A549 treated with ZK216348 at 1 μM for 4 hours (cell line): ENCODE results near the gene PEPD. TPM values are rescaled to one million over a fixed set of nuclear protein-coding genes. Genes with fewer than 3 reads are reported as not detected.

Experiments
- total RNA-seq: library from RNA; stranded (reverse); fragments of 200-300 nt; extraction: Qiagen RNA extraction; gene quantifications from 5 replicates; pipeline ENCODE4 v1.2.3, GENCODE V29; 2022; ENCODE audit warnings: low read depth

The PEPD gene
- total RNA-seq, result 88.1 to 130 TPM (median 117 TPM) in 5 replicates

GRCh38 chr19:33521480-33522370 lies at the start of gene PEPD:
TSS of gene PEPD (minus strand) at chr19:33521791. CDS start at chr19:33521760, 31 bp downstream.

DNA sequence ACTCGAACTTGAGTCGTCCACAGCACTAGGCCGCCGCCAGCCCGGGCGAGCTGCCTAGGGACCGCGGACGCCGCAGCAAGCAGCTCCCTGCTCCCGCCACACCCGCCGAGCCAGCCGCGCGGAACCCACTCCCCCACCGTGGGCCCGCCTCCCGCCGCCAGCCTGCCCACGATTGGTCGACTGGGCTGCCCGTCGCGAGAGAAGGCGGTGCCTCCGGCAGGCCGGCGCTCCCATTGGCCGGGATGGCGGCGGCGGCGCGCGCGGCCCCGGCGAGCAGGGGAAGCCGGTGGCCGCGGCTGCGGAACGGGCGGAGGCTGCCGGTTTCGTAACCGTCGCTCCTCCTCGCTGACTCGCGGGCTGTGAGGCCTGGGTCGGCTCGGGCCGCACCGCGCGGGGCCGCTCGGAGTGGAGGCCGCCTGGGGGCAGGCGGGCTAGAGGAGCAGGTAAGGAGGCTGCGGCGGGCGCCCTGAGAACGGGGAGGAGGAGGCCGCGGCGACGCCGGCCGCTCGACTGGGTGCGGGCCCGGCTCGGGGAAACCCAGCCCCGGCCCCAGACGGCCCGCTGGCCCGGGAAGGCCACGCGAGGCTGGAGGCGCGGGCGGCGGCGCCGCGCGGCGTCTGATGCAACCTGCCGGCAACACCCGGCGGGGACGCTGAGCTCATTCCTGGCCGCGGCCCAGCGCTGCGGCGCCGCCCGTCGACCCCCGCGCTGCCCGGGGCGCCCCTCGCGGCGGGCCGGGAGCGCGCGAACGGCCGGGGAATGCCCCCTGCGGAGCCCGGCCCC lies 147.9 kb downstream of the PEPD start, which contains the start of gene CEBPG:
TSS of gene CEBPG (plus strand) at position 257 of the 783 bp plus-strand sequence. CDS start 5,531 bp downstream, outside the sequence.

Other genes starting within 250 kb of the PEPD start
- gene CEBPA, start 219.3 kb downstream of the PEPD start, total RNA-seq, result 4.7 to 11.5 TPM (median 9.3 TPM) in 5 replicates
- 29.4 to 45.7 TPM (median 39.9 TPM) in 5 replicates for gene CEBPG, start 148.1 kb downstream of the PEPD start, total RNA-seq
- 0.15 to 0.32 TPM in 2 of 5 replicates, not detected in the others for gene CHST8, start 100.2 kb upstream of the PEPD start, total RNA-seq